Gastroesophageal sphincter (tissue), 3 donors: ENCODE measurements around the gene BCLAF1.

Experiments
- CTCF ChIP-seq, 4 experiments: fragments of 200-600 bp in 2 of 4; fragments of 450-650 bp in 2 of 4; sonication (generic) in 1 of 4; IDR thresholded peaks; one replicate each; pipeline ENCODE4 v1.5.1; 2017 to 2019; ENCODE audit warnings: antibody characterized with exemption in 4 of 4, mild to moderate bottlenecking in 2 of 4, moderate library complexity in 2 of 4
- EP300 ChIP-seq: sonication (generic); formaldehyde crosslinking; IDR thresholded peaks from one replicate; pipeline ENCODE4 v1.6.1; 2017; ENCODE audit warnings: antibody characterized with exemption, mild to moderate bottlenecking
- POLR2A ChIP-seq, 2 donors: fragments of 450-650 bp; IDR thresholded peaks; one replicate each; pipeline ENCODE4 v1.6.1; 2017; ENCODE audit warnings: antibody characterized with exemption in 2 of 2, mild to moderate bottlenecking in 2 of 2, moderate library complexity in 1 of 2
- POLR2AphosphoS5 ChIP-seq: sonication (generic); formaldehyde crosslinking; IDR thresholded peaks from one replicate; pipeline ENCODE4 v1.6.1; 2017; ENCODE audit warnings: antibody characterized with exemption

- TF ChIP-seq CTCF (IDR thresholded peaks at IDR 0.05): no peak
- no peak for TF ChIP-seq POLR2A (IDR thresholded peaks at IDR 0.05)
- TF ChIP-seq POLR2AphosphoS5: no peak
- no peak for TF ChIP-seq EP300
Measured at GRCh38 chr6:136307351-136307750, 17.7 kb upstream of the BCLAF1 start.
